BJ (cell line): ENCODE measurements around the gene PXK. TPM values are rescaled to one million over a fixed set of nuclear protein-coding genes. Genes with fewer than 3 reads are reported as not detected.

ENCODE experiments used
- CTCF ChIA-PET: fragments of 350-600 bp; formaldehyde crosslinking; extraction: SDS; loops from one replicate; lab custom pipeline; 2021; ENCODE audit warnings: antibody characterized with exemption, inconsistent platforms; lab: Yijun Ruan, JAX
- POLR2A ChIA-PET: fragments of 300-600 bp; sonication (Branson Sonifier 250); formaldehyde crosslinking; extraction: SDS; loops from one replicate; lab custom pipeline; 2021; ENCODE audit warnings: antibody characterized with exemption; lab: Charles Lee
- DNase-seq: peaks from one replicate; pipeline ENCODE4 v3.0.0-alpha.2; 2011; ENCODE audit warnings: low read depth
- H3K27me3 ChIP-seq: 2 replicates; pipeline ENCODE4 v1.6.0; 2011; ENCODE audit warnings: low read length; ENCODE audit not compliant: control insufficient read depth, insufficient read depth
- H3K36me3 ChIP-seq: 2 replicates; pipeline ENCODE4 v1.5.1; 2011; ENCODE audit warnings: low read length; ENCODE audit not compliant: control insufficient read depth, insufficient read depth
- H3K4me3 ChIP-seq: 2 replicates; pipeline ENCODE4 v1.5.1; 2011; ENCODE audit warnings: low read depth, mild to moderate bottlenecking, control low read depth, low read length
- CTCF ChIP-seq: IDR thresholded peaks from 2 replicates; pipeline ENCODE4 v1.5.1; 2011; ENCODE audit warnings: low read depth, mild to moderate bottlenecking, control low read depth, inconsistent platforms, low read length, moderate library complexity; ENCODE audit not compliant: insufficient read depth
- polyA plus RNA-seq: library from polyadenylated mRNA; depleted of rRNA; stranded (reverse); fragments of >200 nt; gene quantifications from 2 replicates; pipeline ENCODE4 v1.2.3, GENCODE V29; 2011

PXK gene
- polyA plus RNA-seq, 1 experiment = 36.4 TPM

- Histone ChIP-seq H3K4me3 (no peak overlapping the region), H3K27me3 (no peaks in the 10 kb centered on the region), H3K36me3 (no peaks in the 10 kb centered on the region)
- no peak for TF ChIP-seq CTCF
- ChIA-PET CTCF (interaction anchor here (0.9 to 1.7 kb wide), 2 partner anchors 23 to 161 kb away, joined by 3 read pairs; partner anchors contain the start of genes HTD2 and RPP14), POLR2A (no interaction called here)
- DNase-seq = no peak
These were observed 3.4 kb upstream of the PXK start for GRCh38 chr3:58329150-58329921.

- H3K27me3 ChIP-seq = no peaks in the 10 kb centered on the region
- ChIA-PET POLR2A (no interaction called here), CTCF (interaction anchor here (0.9 to 5.5 kb wide), 3 partner anchors 8 to 161 kb away, joined by 3 to 20 read pairs (median 4); no protein-coding TSS in a partner anchor)
- no peaks in the 10 kb centered on the region for H3K36me3 ChIP-seq
- H3K4me3 ChIP-seq = no peak overlapping the region
- DNase-seq = no peak
- no peak for TF ChIP-seq CTCF
These were observed 2.7 kb upstream of the PXK start for GRCh38 chr3:58329922-58330413.

GRCh38 chr3:58331593-58332152 lies 1.0 kb upstream of the PXK start:
- H3K36me3 ChIP-seq = no peaks in the 10 kb centered on the region
- ChIA-PET POLR2A (interaction anchor here (0.6 kb wide), 1 partner anchor 34 kb away, joined by 3 read pairs; no protein-coding TSS in a partner anchor), CTCF (interaction anchor here (5.5 kb wide), 1 partner anchor 84 kb away, joined by 20 read pairs; no protein-coding TSS in a partner anchor)
- TF ChIP-seq CTCF = no peak
- no peak overlapping the region for H3K4me3 ChIP-seq
- DNase-seq = no peak
- no peaks in the 10 kb centered on the region for H3K27me3 ChIP-seq

GRCh38 chr3:58333206-58334012 lies 717 bp downstream of the PXK start:
- TF ChIP-seq CTCF = no peak; the same call in 1 of the 2 replicates
- no peaks in the 10 kb centered on the region for H3K36me3 ChIP-seq
- H3K27me3 ChIP-seq = no peaks in the 10 kb centered on the region
- peak overlapping the region; percentile 77 for H3K4me3 ChIP-seq
- DNase-seq = no peak
- POLR2A ChIA-PET = interaction anchor here (0.6 to 0.9 kb wide), 2 partner anchors 28 to 59 kb away, joined by 3 to 6 read pairs; partner anchors contain the start of gene RPP14
- CTCF ChIA-PET = interaction anchor here (0.9 to 5.5 kb wide), 8 partner anchors 11 to 159 kb away, joined by 3 to 20 read pairs (median 4); partner anchors contain the start of genes HTD2, KCTD6 and RPP14
